HCT116 (cell line): Measurements from ENCODE around the gene ZNF335. TPM values are rescaled to one million over a fixed set of nuclear protein-coding genes. Genes with fewer than 3 reads are reported as not detected.

Source experiments
- ATAC-seq: fragments of 200-7000 bp; cut with Tn5 transposase; 2 replicates; pipeline ENCODE4 v1.9.1; 2020; ENCODE audit warnings: mild to moderate bottlenecking, moderate library complexity
- BruUV-seq: library from RNA; stranded (reverse); fragments of 400-500 nt; replicated peaks from 2 replicates; lab custom pipeline; 2021; lab: Mats Ljungman, UMichigan
- CTCF ChIA-PET: fragments of 300-600 bp; sonication (Branson Sonifier 250); formaldehyde crosslinking; loops from one replicate; lab custom pipeline; 2021; ENCODE audit warnings: antibody characterized with exemption; lab: Charles Lee
- POLR2A ChIA-PET: fragments of 300-600, 350-600 bp; sonication (Branson Sonifier 250); formaldehyde crosslinking; loops from one replicate; lab custom pipeline; 2021; ENCODE audit warnings: antibody characterized with exemption; lab: Charles Lee
- RAD21 ChIA-PET, 2 experiments: fragments of 300-600 bp; sonication (Branson Sonifier 250); formaldehyde crosslinking; loops; one replicate each; lab custom pipeline; 2023; ENCODE audit warnings: low total read pairs in 2 of 2; ENCODE audit not compliant: uncharacterized antibody in 2 of 2, unreplicated experiment in 2 of 2, low non-redundant PET in 1 of 2; lab: Charles Lee
- DNase-seq: peaks from one replicate; pipeline ENCODE4 v3.0.0-alpha.2; 2010; ENCODE audit warnings: low read depth, low spot score
- H2AFZ ChIP-seq: fragments of 200-600 bp; shearing (Covaris generic), sonication (generic); 2 replicates; pipeline ENCODE4 v1.6.1; 2017; ENCODE audit warnings: low read depth, mixed run types, mixed read lengths, antibody characterized with exemption, low read length; ENCODE audit not compliant: poor library complexity, severe bottlenecking
- H3K27ac ChIP-seq: 2 replicates; pipeline ENCODE4 v1.5.1; 2012; ENCODE audit warnings: low read depth, low read length
- H3K27me3 ChIP-seq: fragments of 200-600 bp; sonication (generic); 2 replicates; pipeline ENCODE4 v1.6.1; 2016; ENCODE audit warnings: mixed run types, low read length, mixed read lengths; ENCODE audit not compliant: insufficient read depth
- H3K36me3 ChIP-seq, 2 experiments: fragments of 200-500 bp in 1 of 2; fragments of 200-600 bp in 1 of 2; sonication (Bioruptor generic) in 1 of 2; sonication (generic) in 1 of 2; 2 replicates each; pipeline versions ENCODE4 v1.5.1 to v1.6.1; 2014 to 2016; ENCODE audit warnings: low read length in 2 of 2, inconsistent platforms in 1 of 2, mixed read lengths in 1 of 2, mixed run types in 1 of 2; ENCODE audit not compliant: insufficient read depth in 2 of 2, control insufficient read depth in 1 of 2
- H3K4me1 ChIP-seq, 2 experiments: fragments of 200-600 bp in 1 of 2; sonication (generic) in 1 of 2; 2 replicates each; pipeline versions ENCODE4 v1.5.1 to v1.6.1; 2012 to 2017; ENCODE audit warnings: low read length in 2 of 2, inconsistent platforms in 1 of 2, mild to moderate bottlenecking in 1 of 2, mixed read lengths in 1 of 2, mixed run types in 1 of 2, moderate library complexity in 1 of 2; ENCODE audit not compliant: insufficient read depth in 2 of 2, control insufficient read depth in 1 of 2
- H3K4me2 ChIP-seq: fragments of 200-600 bp; sonication (generic); 2 replicates; pipeline ENCODE4 v1.6.1; 2017; ENCODE audit warnings: mixed run types, low read length, mixed read lengths
- H3K4me3 ChIP-seq, 2 experiments: fragments of 200-600 bp in 1 of 2; sonication (generic) in 1 of 2; replicated peaks in 1 of 2; 2 replicates each; pipeline ENCODE4 v1.5.1; 2011 to 2016; ENCODE audit warnings: low read length in 2 of 2, control low read depth in 1 of 2, low read depth in 1 of 2, mild to moderate bottlenecking in 1 of 2, mixed read lengths in 1 of 2, mixed run types in 1 of 2
- H3K79me2 ChIP-seq: fragments of 200-600 bp; sonication (generic); 2 replicates; pipeline ENCODE4 v1.6.1; 2017; ENCODE audit warnings: mild to moderate bottlenecking, mixed run types, low read length, moderate library complexity, mixed read lengths; ENCODE audit not compliant: insufficient read depth
- H3K9ac ChIP-seq: fragments of 200-600 bp; sonication (generic); 2 replicates; pipeline ENCODE4 v1.6.1; 2016; ENCODE audit warnings: low read length, mixed read lengths
- H3K9me2 ChIP-seq: fragments of 200-600 bp; sonication (generic), shearing (Covaris generic); 2 replicates; pipeline ENCODE4 v1.6.1; 2017; ENCODE audit warnings: mixed run types, mild to moderate bottlenecking, moderate library complexity; ENCODE audit not compliant: insufficient read depth
- H3K9me3 ChIP-seq, 2 experiments: fragments of 200-500 bp in 1 of 2; fragments of 200-600 bp in 1 of 2; sonication (Bioruptor generic) in 1 of 2; sonication (generic) in 1 of 2; 2 replicates each; pipeline ENCODE4 v1.6.1; 2014 to 2017; ENCODE audit warnings: low read length in 2 of 2, mixed read lengths in 2 of 2, inconsistent platforms in 1 of 2, low read depth in 1 of 2, mild to moderate bottlenecking in 1 of 2, mixed run types in 1 of 2, moderate library complexity in 1 of 2; ENCODE audit not compliant: control insufficient read depth in 1 of 2, insufficient read depth in 1 of 2
- H4K20me1 ChIP-seq: fragments of 200-600 bp; sonication (generic), shearing (Covaris generic); 2 replicates; pipeline ENCODE4 v1.6.1; 2017; ENCODE audit warnings: mixed run types, mild to moderate bottlenecking, moderate library complexity; ENCODE audit not compliant: insufficient read depth
- CBX3 ChIP-seq: IDR thresholded peaks from 2 replicates; pipeline ENCODE4 v1.6.1; 2012; ENCODE audit warnings: low read depth
- EGR1 ChIP-seq: IDR thresholded peaks from 2 replicates; pipeline ENCODE4 v1.6.1; 2012; ENCODE audit warnings: low read depth
- JUND ChIP-seq: IDR thresholded peaks from 2 replicates; pipeline ENCODE4 v1.6.1; 2012
- POLR2A ChIP-seq: IDR thresholded peaks from 2 replicates; pipeline ENCODE4 v1.7.0; 2011; ENCODE audit warnings: borderline replicate concordance; ENCODE audit not compliant: insufficient read depth, insufficient read length; ENCODE audit errors: extremely low read depth
- POLR2AphosphoS5 ChIP-seq: IDR thresholded peaks from 2 replicates; pipeline ENCODE4 v1.6.1; 2011; ENCODE audit warnings: mild to moderate bottlenecking, low read depth, low read length, moderate library complexity
- YY1 ChIP-seq: IDR thresholded peaks from 2 replicates; pipeline ENCODE4 v1.6.1; 2011; ENCODE audit warnings: low read length, low read depth, moderate library complexity, mild to moderate bottlenecking; ENCODE audit not compliant: insufficient replicate concordance; ENCODE audit errors: extremely low read depth
- ZFX ChIP-seq: fragments of 450-650 bp; IDR thresholded peaks from 2 replicates; pipeline ENCODE4 v1.6.1; 2017
- ZNF274 ChIP-seq: fragments of 200-500 bp; sonication (Bioruptor generic); IDR thresholded peaks from 2 replicates; pipeline ENCODE4 v1.6.1; 2014; ENCODE audit warnings: mild to moderate bottlenecking, low read depth, low read length, inconsistent platforms
- intact Hi-C: fragments of 100-400 bp; cut with micrococcal nuclease; formaldehyde crosslinking; loops from 2 replicates; pipeline ENCODE4 v1.10.0; 2022
- total RNA-seq: library from RNA; stranded (reverse); gene quantifications from one replicate; pipeline ENCODE4 v1.2.1, GENCODE V29; 2021; ENCODE audit not compliant: unreplicated experiment
- TF ChIP-seq, protein P1 (sequence below): IDR thresholded peaks from 2 replicates; pipeline ENCODE4 v1.6.1; 2011; ENCODE audit warnings: mild to moderate bottlenecking, low read length, moderate library complexity; ENCODE audit not compliant: insufficient replicate concordance; ENCODE audit errors: extremely low read depth
- TF ChIP-seq, protein P2 (sequence below), 3 experiments: fragments of 200-600 bp in 1 of 3; sonication (generic) in 1 of 3; IDR thresholded peaks in 2 of 3; conservative IDR thresholded peaks in 1 of 3; 2 replicates each; pipeline ENCODE4 v1.5.1; 2012 to 2017; ENCODE audit warnings: low read depth in 2 of 3, low read length in 2 of 3, antibody characterized with exemption in 1 of 3, borderline replicate concordance in 1 of 3, control low read depth in 1 of 3, mild to moderate bottlenecking in 1 of 3, mixed read lengths in 1 of 3, mixed run types in 1 of 3, moderate library complexity in 1 of 3; ENCODE audit not compliant: insufficient read depth in 1 of 3
- TF ChIP-seq, protein P3 (sequence below): IDR thresholded peaks from 2 replicates; pipeline ENCODE4 v1.6.1; 2012

ZNF335 gene
- total RNA-seq, 1 experiment from 2014 or later: 20.8 TPM

DNA sequence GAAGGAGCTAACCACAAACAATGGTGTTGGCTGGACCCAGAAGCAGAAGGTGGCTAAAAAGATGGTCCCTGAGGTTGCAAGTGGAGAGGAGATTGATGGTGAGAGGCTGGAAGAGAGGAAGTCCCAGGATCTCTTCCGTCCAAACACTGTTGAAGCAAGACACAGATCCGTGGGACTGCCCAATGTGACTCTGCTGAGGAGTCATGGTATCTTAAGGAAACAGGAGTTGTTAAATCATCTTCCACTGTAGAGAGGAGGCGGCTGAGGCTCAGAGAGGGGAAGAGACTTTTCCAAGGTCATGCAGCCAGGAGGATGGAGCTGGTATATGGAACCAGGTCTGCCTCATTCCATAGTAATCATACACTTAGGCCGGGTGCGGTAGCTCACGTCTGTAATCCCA is 4.1 kb upstream of the ZNF335 start:
- no peak overlapping the region for H3K9ac ChIP-seq
- H2AFZ ChIP-seq: no peak overlapping the region
- H3K4me1 ChIP-seq: peaks cover 5 to 10% of the 10 kb centered on the region in 2 experiments; a peak in 3 of 4 replicates
- H3K4me3 ChIP-seq: no peak overlapping the region
- POLR2A ChIA-PET: no interaction called here
- BruUV-seq: no TSS peak
- no peak for TF ChIP-seq CBX3
- TF ChIP-seq ZFX: no peak
- no peak for TF ChIP-seq YY1
- TF ChIP-seq, protein P1, sequence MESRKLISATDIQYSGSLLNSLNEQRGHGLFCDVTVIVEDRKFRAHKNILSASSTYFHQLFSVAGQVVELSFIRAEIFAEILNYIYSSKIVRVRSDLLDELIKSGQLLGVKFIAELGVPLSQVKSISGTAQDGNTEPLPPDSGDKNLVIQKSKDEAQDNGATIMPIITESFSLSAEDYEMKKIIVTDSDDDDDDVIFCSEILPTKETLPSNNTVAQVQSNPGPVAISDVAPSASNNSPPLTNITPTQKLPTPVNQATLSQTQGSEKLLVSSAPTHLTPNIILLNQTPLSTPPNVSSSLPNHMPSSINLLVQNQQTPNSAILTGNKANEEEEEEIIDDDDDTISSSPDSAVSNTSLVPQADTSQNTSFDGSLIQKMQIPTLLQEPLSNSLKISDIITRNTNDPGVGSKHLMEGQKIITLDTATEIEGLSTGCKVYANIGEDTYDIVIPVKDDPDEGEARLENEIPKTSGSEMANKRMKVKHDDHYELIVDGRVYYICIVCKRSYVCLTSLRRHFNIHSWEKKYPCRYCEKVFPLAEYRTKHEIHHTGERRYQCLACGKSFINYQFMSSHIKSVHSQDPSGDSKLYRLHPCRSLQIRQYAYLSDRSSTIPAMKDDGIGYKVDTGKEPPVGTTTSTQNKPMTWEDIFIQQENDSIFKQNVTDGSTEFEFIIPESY: no peak
- TF ChIP-seq EGR1: no peak
- TF ChIP-seq, protein P2, sequence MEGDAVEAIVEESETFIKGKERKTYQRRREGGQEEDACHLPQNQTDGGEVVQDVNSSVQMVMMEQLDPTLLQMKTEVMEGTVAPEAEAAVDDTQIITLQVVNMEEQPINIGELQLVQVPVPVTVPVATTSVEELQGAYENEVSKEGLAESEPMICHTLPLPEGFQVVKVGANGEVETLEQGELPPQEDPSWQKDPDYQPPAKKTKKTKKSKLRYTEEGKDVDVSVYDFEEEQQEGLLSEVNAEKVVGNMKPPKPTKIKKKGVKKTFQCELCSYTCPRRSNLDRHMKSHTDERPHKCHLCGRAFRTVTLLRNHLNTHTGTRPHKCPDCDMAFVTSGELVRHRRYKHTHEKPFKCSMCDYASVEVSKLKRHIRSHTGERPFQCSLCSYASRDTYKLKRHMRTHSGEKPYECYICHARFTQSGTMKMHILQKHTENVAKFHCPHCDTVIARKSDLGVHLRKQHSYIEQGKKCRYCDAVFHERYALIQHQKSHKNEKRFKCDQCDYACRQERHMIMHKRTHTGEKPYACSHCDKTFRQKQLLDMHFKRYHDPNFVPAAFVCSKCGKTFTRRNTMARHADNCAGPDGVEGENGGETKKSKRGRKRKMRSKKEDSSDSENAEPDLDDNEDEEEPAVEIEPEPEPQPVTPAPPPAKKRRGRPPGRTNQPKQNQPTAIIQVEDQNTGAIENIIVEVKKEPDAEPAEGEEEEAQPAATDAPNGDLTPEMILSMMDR (IDR thresholded peaks at IDR 0.05 in 2 of 3, conservative IDR thresholded peaks at IDR 0.05 in 1 of 3; ENCODE audit: borderline replicate concordance in 1 of 3, insufficient read depth in 1 of 3, low read depth in 2 of 3, low read length in 2 of 3): no peak
- no peak for TF ChIP-seq JUND
- no peak for TF ChIP-seq ZNF274
- TF ChIP-seq, protein P3, sequence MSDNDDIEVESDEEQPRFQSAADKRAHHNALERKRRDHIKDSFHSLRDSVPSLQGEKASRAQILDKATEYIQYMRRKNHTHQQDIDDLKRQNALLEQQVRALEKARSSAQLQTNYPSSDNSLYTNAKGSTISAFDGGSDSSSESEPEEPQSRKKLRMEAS: no peak
- TF ChIP-seq POLR2A: no peak
- no peak for TF ChIP-seq POLR2AphosphoS5
- no peaks in the 10 kb centered on the region for H3K36me3 ChIP-seq
- H3K27ac ChIP-seq: no peak overlapping the region
- H3K79me2 ChIP-seq: peaks cover 3% of the 10 kb centered on the region
- H3K27me3 ChIP-seq: no peaks in the 10 kb centered on the region
- no peak for DNase-seq
- no peaks in the 10 kb centered on the region for H3K9me2 ChIP-seq
- H3K9me3 ChIP-seq: no peaks in the 10 kb centered on the region
- RAD21 ChIA-PET: no interaction called here
- intact Hi-C loops: no loop called here
- CTCF ChIA-PET: interaction anchor here (0.8 kb wide), 1 partner anchor 11 kb away, joined by 4 read pairs; no protein-coding TSS in a partner anchor
- H3K4me2 ChIP-seq: no peak overlapping the region
- ATAC-seq: no peak
- no peaks in the 10 kb centered on the region for H4K20me1 ChIP-seq
